ENCODE data around the gene RNF217. TPM values are rescaled to one million over a fixed set of nuclear protein-coding genes. Genes with fewer than 3 reads are reported as not detected.

The RNF217 gene
- total RNA-seq, 1 experiment from 2014 or later: 37.7 TPM

DNA sequence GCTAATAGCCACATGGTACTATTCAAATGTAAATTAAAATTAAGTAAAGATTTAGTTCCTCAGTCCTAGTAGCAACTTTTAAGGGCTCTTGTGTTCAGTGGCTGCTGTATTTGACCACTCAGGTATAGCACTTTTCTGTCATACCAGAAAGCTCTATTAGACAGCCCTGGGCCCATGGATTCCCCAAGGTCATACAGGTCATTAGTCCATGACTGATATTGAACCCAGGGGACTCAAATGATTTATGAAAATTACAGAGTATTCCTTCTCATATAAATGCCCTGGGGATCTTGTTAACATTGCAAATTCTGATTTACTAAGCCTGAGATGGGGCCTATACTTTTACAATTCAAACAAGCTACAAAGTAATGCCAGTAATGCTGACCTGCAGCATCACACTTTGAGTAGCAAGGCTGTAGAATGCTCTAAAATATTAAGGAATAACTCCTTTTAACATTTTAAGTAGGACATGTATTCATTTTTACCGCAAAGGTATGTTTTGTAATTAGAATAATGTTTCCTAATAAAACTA is 29.6 kb downstream of the RNF217 start:
- CTCF ChIA-PET: no interaction called here
- BruUV-seq (replicated peaks): no TSS peak
- no peak for DNase-seq (ENCODE audit: low read depth, low spot score)

DNA sequence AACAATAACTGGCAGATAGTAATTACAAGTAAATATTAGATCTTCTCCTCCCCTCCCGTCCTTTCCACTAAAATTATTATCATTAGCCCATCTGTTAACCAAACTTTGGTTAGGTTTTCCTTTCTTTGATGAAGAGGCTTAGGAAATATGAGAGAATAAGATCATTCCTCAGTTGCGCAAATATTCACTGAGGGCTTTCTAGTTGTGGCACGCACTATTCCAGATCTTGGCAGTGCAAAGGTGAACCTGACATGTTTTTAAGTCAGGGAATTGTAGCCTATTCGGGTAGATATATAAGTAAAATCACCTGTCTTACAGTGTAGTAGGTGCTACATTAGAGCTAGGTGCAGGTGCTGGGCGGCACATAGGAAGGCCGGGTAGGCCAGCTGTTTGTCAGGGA is 31.1 kb downstream of the RNF217 start:
- DNase-seq (ENCODE audit: low read depth, low spot score) (no peak), ATAC-seq (no peak)
- no peak overlapping the region for H3K27ac ChIP-seq (ENCODE audit: low read length)
- intact Hi-C loops (cut with micrococcal nuclease; ENCODE audit: unreplicated experiment): no loop called here
- no peaks in the 10 kb centered on the region for H3K9me3 ChIP-seq (ENCODE audit: control insufficient read depth, insufficient read depth, low read depth, low read length)
- H3K4me1 ChIP-seq (ENCODE audit: control insufficient read depth, insufficient read depth, low read length): no peaks in the 10 kb centered on the region
- in situ Hi-C loops (cut with HindIII; ENCODE audit: low pct_unique_long_range_greater_than_20kb, low sequenced_read_pairs): no loop called here
- H3K27me3 ChIP-seq (ENCODE audit: control insufficient read depth, insufficient read depth, low read length): no peaks in the 10 kb centered on the region
- H3K36me3 ChIP-seq (ENCODE audit: control insufficient read depth, insufficient read depth, low read length): no peaks in the 10 kb centered on the region
- no TSS peak for BruUV-seq (replicated peaks)
- ChIA-PET POLR2A (no interaction called here), CTCF (no interaction called here)
- H3K4me3 ChIP-seq (ENCODE audit: low read depth in 2 of 2, low read length in 2 of 2): no peak overlapping the region
- TF ChIP-seq POLR2AphosphoS5 (IDR thresholded peaks at IDR 0.05; ENCODE audit: low read depth, low read length): no peak
- no peak for TF ChIP-seq CTCF (IDR thresholded peaks at IDR 0.05)
- TF ChIP-seq TCF7L2 (IDR thresholded peaks at IDR 0.05; ENCODE audit: low read depth, low read length): no peak
- no peak for TF ChIP-seq SIN3A (IDR thresholded peaks at IDR 0.05; ENCODE audit: borderline replicate concordance, insufficient read depth, low read depth, low read length)
- TF ChIP-seq, protein P1, sequence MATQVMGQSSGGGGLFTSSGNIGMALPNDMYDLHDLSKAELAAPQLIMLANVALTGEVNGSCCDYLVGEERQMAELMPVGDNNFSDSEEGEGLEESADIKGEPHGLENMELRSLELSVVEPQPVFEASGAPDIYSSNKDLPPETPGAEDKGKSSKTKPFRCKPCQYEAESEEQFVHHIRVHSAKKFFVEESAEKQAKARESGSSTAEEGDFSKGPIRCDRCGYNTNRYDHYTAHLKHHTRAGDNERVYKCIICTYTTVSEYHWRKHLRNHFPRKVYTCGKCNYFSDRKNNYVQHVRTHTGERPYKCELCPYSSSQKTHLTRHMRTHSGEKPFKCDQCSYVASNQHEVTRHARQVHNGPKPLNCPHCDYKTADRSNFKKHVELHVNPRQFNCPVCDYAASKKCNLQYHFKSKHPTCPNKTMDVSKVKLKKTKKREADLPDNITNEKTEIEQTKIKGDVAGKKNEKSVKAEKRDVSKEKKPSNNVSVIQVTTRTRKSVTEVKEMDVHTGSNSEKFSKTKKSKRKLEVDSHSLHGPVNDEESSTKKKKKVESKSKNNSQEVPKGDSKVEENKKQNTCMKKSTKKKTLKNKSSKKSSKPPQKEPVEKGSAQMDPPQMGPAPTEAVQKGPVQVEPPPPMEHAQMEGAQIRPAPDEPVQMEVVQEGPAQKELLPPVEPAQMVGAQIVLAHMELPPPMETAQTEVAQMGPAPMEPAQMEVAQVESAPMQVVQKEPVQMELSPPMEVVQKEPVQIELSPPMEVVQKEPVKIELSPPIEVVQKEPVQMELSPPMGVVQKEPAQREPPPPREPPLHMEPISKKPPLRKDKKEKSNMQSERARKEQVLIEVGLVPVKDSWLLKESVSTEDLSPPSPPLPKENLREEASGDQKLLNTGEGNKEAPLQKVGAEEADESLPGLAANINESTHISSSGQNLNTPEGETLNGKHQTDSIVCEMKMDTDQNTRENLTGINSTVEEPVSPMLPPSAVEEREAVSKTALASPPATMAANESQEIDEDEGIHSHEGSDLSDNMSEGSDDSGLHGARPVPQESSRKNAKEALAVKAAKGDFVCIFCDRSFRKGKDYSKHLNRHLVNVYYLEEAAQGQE (IDR thresholded peaks at IDR 0.05; ENCODE audit: insufficient read depth in 1 of 2, low read depth in 2 of 2, low read length in 1 of 2): no peak

More for the DNA sequence above, 29.6 kb downstream of the RNF217 start:
- no peaks in the 10 kb centered on the region for H3K9me3 ChIP-seq (ENCODE audit: control insufficient read depth, insufficient read depth, low read depth, low read length)
- in situ Hi-C loops (cut with HindIII; ENCODE audit: low pct_unique_long_range_greater_than_20kb, low sequenced_read_pairs) (no loop called here), intact Hi-C loops (cut with micrococcal nuclease; ENCODE audit: unreplicated experiment) (no loop called here)
- no peaks in the 10 kb centered on the region for H3K36me3 ChIP-seq (ENCODE audit: control insufficient read depth, insufficient read depth, low read length)
- H3K4me3 ChIP-seq (ENCODE audit: low read depth in 2 of 2, low read length in 2 of 2): no peak overlapping the region
- no peaks in the 10 kb centered on the region for H3K4me1 ChIP-seq (ENCODE audit: control insufficient read depth, insufficient read depth, low read length)
- H3K27me3 ChIP-seq (ENCODE audit: control insufficient read depth, insufficient read depth, low read length): no peaks in the 10 kb centered on the region
- POLR2A ChIA-PET: no interaction called here
- ATAC-seq: no peak
- TF ChIP-seq CTCF (IDR thresholded peaks at IDR 0.05) (no peak), TCF7L2 (IDR thresholded peaks at IDR 0.05; ENCODE audit: low read depth, low read length) (no peak), SIN3A (IDR thresholded peaks at IDR 0.05; ENCODE audit: borderline replicate concordance, insufficient read depth, low read depth, low read length) (no peak), POLR2AphosphoS5 (IDR thresholded peaks at IDR 0.05; ENCODE audit: low read depth, low read length) (no peak)
- TF ChIP-seq, protein P1 (IDR thresholded peaks at IDR 0.05; ENCODE audit: insufficient read depth in 1 of 2, low read depth in 2 of 2, low read length in 1 of 2): no peak
- H3K27ac ChIP-seq (ENCODE audit: low read length): no peak overlapping the region
